ENCODE data around the gene HAO1.

Gene HAO1

GRCh38 chr20:7940341-7940740 lies at the start of gene HAO1:
TSS of gene HAO1 (minus strand) at chr20:7940458. CDS start at chr20:7940422, 36 bp downstream.
- H3K36me3 ChIP-seq (ENCODE audit: control insufficient read depth in 5 of 5, insufficient read depth in 5 of 5, low read length in 5 of 5): no peaks in the 10 kb centered on the region
- no peaks in the 10 kb centered on the region for H3K27me3 ChIP-seq (ENCODE audit: control insufficient read depth in 5 of 5, insufficient read depth in 4 of 5, low read length in 5 of 5)
- peaks cover 0 to 5% (median 3%) of the 10 kb centered on the region in 5 donors for H3K4me1 ChIP-seq (ENCODE audit: control insufficient read depth in 5 of 5, insufficient read depth in 5 of 5, low read length in 5 of 5)

GRCh38 chr20:7989379-7989778 lies 49.1 kb upstream of the HAO1 start:
- H3K4me1 ChIP-seq (ENCODE audit: control insufficient read depth in 5 of 5, insufficient read depth in 5 of 5, low read length in 5 of 5): no peaks in the 10 kb centered on the region
- H3K27ac ChIP-seq (ENCODE audit: low read depth, low read length): no peak overlapping the region
- H3K9me3 ChIP-seq (ENCODE audit: control insufficient read depth in 5 of 5, low read length in 5 of 5): peaks cover 0 to 9% (median 6%) of the 10 kb centered on the region in 5 donors
- no peaks in the 10 kb centered on the region for H3K27me3 ChIP-seq (ENCODE audit: control insufficient read depth in 5 of 5, insufficient read depth in 4 of 5, low read length in 5 of 5)
- H3K36me3 ChIP-seq (ENCODE audit: control insufficient read depth in 5 of 5, insufficient read depth in 5 of 5, low read length in 5 of 5): peaks cover 10 to 44% (median 24%) of the 10 kb centered on the region in 5 donors
- H3K9ac ChIP-seq (ENCODE audit: low read length in 5 of 5): no peak overlapping the region
- H3K4me3 ChIP-seq (ENCODE audit: low read depth in 1 of 5, low read length in 5 of 5): no peak overlapping the region

More at GRCh38 chr20:7940341-7940740, at the start of gene HAO1:
- Histone ChIP-seq H3K27ac (ENCODE audit: low read depth, low read length) (no peak within 1 kb of the TSS), H3K4me3 (ENCODE audit: low read depth in 1 of 5, low read length in 5 of 5) (no peak within 1 kb of the TSS), H3K9me3 (ENCODE audit: control insufficient read depth in 5 of 5, low read length in 5 of 5) (peaks cover 0 to 4% (median 0%) of the 10 kb centered on the region in 5 donors), H3K9ac (ENCODE audit: low read length in 5 of 5) (no peak within 1 kb of the TSS)

GRCh38 chr20:7985916-7986315 lies 45.7 kb upstream of the HAO1 start:
- no peaks in the 10 kb centered on the region for H3K27me3 ChIP-seq (ENCODE audit: control insufficient read depth in 5 of 5, insufficient read depth in 4 of 5, low read length in 5 of 5)
- no peaks in the 10 kb centered on the region for H3K4me1 ChIP-seq (ENCODE audit: control insufficient read depth in 5 of 5, insufficient read depth in 5 of 5, low read length in 5 of 5)
- H3K27ac ChIP-seq (ENCODE audit: low read depth, low read length): no peak overlapping the region
- no peaks in the 10 kb centered on the region for H3K9me3 ChIP-seq (ENCODE audit: control insufficient read depth in 5 of 5, low read length in 5 of 5)
- H3K9ac ChIP-seq (ENCODE audit: low read length in 5 of 5): no peak overlapping the region
- no peak overlapping the region for H3K4me3 ChIP-seq (ENCODE audit: low read depth in 1 of 5, low read length in 5 of 5)
- H3K36me3 ChIP-seq (ENCODE audit: control insufficient read depth in 5 of 5, insufficient read depth in 5 of 5, low read length in 5 of 5): peaks cover 12 to 34% (median 26%) of the 10 kb centered on the region in 5 donors

- Histone ChIP-seq H3K9me3 (ENCODE audit: control insufficient read depth in 5 of 5, low read length in 5 of 5) (no peaks in the 10 kb centered on the region), H3K9ac (ENCODE audit: low read length in 5 of 5) (no peak overlapping the region), H3K36me3 (ENCODE audit: control insufficient read depth in 5 of 5, insufficient read depth in 5 of 5, low read length in 5 of 5) (peaks cover 16 to 35% (median 32%) of the 10 kb centered on the region in 5 donors), H3K4me1 (ENCODE audit: control insufficient read depth in 5 of 5, insufficient read depth in 5 of 5, low read length in 5 of 5) (no peaks in the 10 kb centered on the region), H3K4me3 (ENCODE audit: low read depth in 1 of 5, low read length in 5 of 5) (no peak overlapping the region), H3K27me3 (ENCODE audit: control insufficient read depth in 5 of 5, insufficient read depth in 4 of 5, low read length in 5 of 5) (no peaks in the 10 kb centered on the region), H3K27ac (ENCODE audit: low read depth, low read length) (no peak overlapping the region)
Measured at GRCh38 chr20:7984192-7984591, 43.9 kb upstream of the HAO1 start.

GRCh38 chr20:7981374-7981773 lies 41.1 kb upstream of the HAO1 start:
- Histone ChIP-seq H3K9me3 (ENCODE audit: control insufficient read depth in 5 of 5, low read length in 5 of 5) (no peaks in the 10 kb centered on the region), H3K27me3 (ENCODE audit: control insufficient read depth in 5 of 5, insufficient read depth in 4 of 5, low read length in 5 of 5) (no peaks in the 10 kb centered on the region), H3K4me1 (ENCODE audit: control insufficient read depth in 5 of 5, insufficient read depth in 5 of 5, low read length in 5 of 5) (peaks cover 0 to 5% (median 0%) of the 10 kb centered on the region in 5 donors), H3K4me3 (ENCODE audit: low read depth in 1 of 5, low read length in 5 of 5) (no peak overlapping the region), H3K9ac (ENCODE audit: low read length in 5 of 5) (no peak overlapping the region), H3K36me3 (ENCODE audit: control insufficient read depth in 5 of 5, insufficient read depth in 5 of 5, low read length in 5 of 5) (peaks cover 16 to 31% (median 23%) of the 10 kb centered on the region in 5 donors), H3K27ac (ENCODE audit: low read depth, low read length) (no peak overlapping the region)

GRCh38 chr20:7980332-7981046 lies 40.2 kb upstream of the HAO1 start:
- H3K36me3 ChIP-seq (ENCODE audit: control insufficient read depth in 5 of 5, insufficient read depth in 5 of 5, low read length in 5 of 5): peaks cover 15 to 31% (median 17%) of the 10 kb centered on the region in 5 donors
- H3K9me3 ChIP-seq (ENCODE audit: control insufficient read depth in 5 of 5, low read length in 5 of 5): no peaks in the 10 kb centered on the region
- no peak overlapping the region for H3K27ac ChIP-seq (ENCODE audit: low read depth, low read length)
- H3K4me1 ChIP-seq (ENCODE audit: control insufficient read depth in 5 of 5, insufficient read depth in 5 of 5, low read length in 5 of 5): peaks cover 0 to 7% (median 0%) of the 10 kb centered on the region in 5 donors
- no peak overlapping the region for H3K9ac ChIP-seq (ENCODE audit: low read length in 5 of 5)
- H3K27me3 ChIP-seq (ENCODE audit: control insufficient read depth in 5 of 5, insufficient read depth in 4 of 5, low read length in 5 of 5): no peaks in the 10 kb centered on the region
- no peak overlapping the region for H3K4me3 ChIP-seq (ENCODE audit: low read depth in 1 of 5, low read length in 5 of 5)

GRCh38 chr20:7977709-7978108 lies 37.5 kb upstream of the HAO1 start:
- Histone ChIP-seq H3K9ac (ENCODE audit: low read length in 5 of 5) (no peak overlapping the region), H3K4me1 (ENCODE audit: control insufficient read depth in 5 of 5, insufficient read depth in 5 of 5, low read length in 5 of 5) (peaks cover 0 to 12% (median 0%) of the 10 kb centered on the region in 5 donors), H3K4me3 (ENCODE audit: low read depth in 1 of 5, low read length in 5 of 5) (no peak overlapping the region), H3K9me3 (ENCODE audit: control insufficient read depth in 5 of 5, low read length in 5 of 5) (no peaks in the 10 kb centered on the region), H3K36me3 (ENCODE audit: control insufficient read depth in 5 of 5, insufficient read depth in 5 of 5, low read length in 5 of 5) (peaks cover 13 to 20% (median 15%) of the 10 kb centered on the region in 5 donors), H3K27me3 (ENCODE audit: control insufficient read depth in 5 of 5, insufficient read depth in 4 of 5, low read length in 5 of 5) (no peaks in the 10 kb centered on the region), H3K27ac (ENCODE audit: low read depth, low read length) (no peak overlapping the region)

- H3K27ac ChIP-seq (ENCODE audit: low read depth, low read length): no peak overlapping the region
- H3K4me1 ChIP-seq (ENCODE audit: control insufficient read depth in 5 of 5, insufficient read depth in 5 of 5, low read length in 5 of 5): peaks cover 0 to 12% (median 0%) of the 10 kb centered on the region in 5 donors
- no peaks in the 10 kb centered on the region for H3K27me3 ChIP-seq (ENCODE audit: control insufficient read depth in 5 of 5, insufficient read depth in 4 of 5, low read length in 5 of 5)
- H3K36me3 ChIP-seq (ENCODE audit: control insufficient read depth in 5 of 5, insufficient read depth in 5 of 5, low read length in 5 of 5): peaks cover 0 to 8% (median 4%) of the 10 kb centered on the region in 5 donors
- H3K4me3 ChIP-seq (ENCODE audit: low read depth in 1 of 5, low read length in 5 of 5): no peak overlapping the region
- no peaks in the 10 kb centered on the region for H3K9me3 ChIP-seq (ENCODE audit: control insufficient read depth in 5 of 5, low read length in 5 of 5)
- no peak overlapping the region for H3K9ac ChIP-seq (ENCODE audit: low read length in 5 of 5)
Measured at GRCh38 chr20:7975851-7976414, 35.7 kb upstream of the HAO1 start.

GRCh38 chr20:7974785-7975435 lies 34.7 kb upstream of the HAO1 start:
- Histone ChIP-seq H3K9me3 (ENCODE audit: control insufficient read depth in 5 of 5, low read length in 5 of 5) (no peaks in the 10 kb centered on the region), H3K36me3 (ENCODE audit: control insufficient read depth in 5 of 5, insufficient read depth in 5 of 5, low read length in 5 of 5) (peaks cover 0 to 3% (median 0%) of the 10 kb centered on the region in 5 donors), H3K4me3 (ENCODE audit: low read depth in 1 of 5, low read length in 5 of 5) (no peak overlapping the region), H3K27me3 (ENCODE audit: control insufficient read depth in 5 of 5, insufficient read depth in 4 of 5, low read length in 5 of 5) (no peaks in the 10 kb centered on the region), H3K9ac (ENCODE audit: low read length in 5 of 5) (no peak overlapping the region), H3K4me1 (ENCODE audit: control insufficient read depth in 5 of 5, insufficient read depth in 5 of 5, low read length in 5 of 5) (peaks cover 0 to 12% (median 0%) of the 10 kb centered on the region in 5 donors), H3K27ac (ENCODE audit: low read depth, low read length) (no peak overlapping the region)
